Activated CD4-positive, alpha-beta T cell treated with anti-CD3 and anti-CD28 coated beads for 4 hours (primary cell): Measurements from ENCODE around the gene HAUS2.
"Not testable (repeated sequence)": the region's sequence is repeated elsewhere in the genome, so short reads cannot be mapped to it uniquely, and the experiment has no call there.

Source experiments
- DNase-seq, 2 donors: peaks; one replicate each; pipeline ENCODE4 v3.0.0-alpha.2; 2020

HAUS2 gene

DNA sequence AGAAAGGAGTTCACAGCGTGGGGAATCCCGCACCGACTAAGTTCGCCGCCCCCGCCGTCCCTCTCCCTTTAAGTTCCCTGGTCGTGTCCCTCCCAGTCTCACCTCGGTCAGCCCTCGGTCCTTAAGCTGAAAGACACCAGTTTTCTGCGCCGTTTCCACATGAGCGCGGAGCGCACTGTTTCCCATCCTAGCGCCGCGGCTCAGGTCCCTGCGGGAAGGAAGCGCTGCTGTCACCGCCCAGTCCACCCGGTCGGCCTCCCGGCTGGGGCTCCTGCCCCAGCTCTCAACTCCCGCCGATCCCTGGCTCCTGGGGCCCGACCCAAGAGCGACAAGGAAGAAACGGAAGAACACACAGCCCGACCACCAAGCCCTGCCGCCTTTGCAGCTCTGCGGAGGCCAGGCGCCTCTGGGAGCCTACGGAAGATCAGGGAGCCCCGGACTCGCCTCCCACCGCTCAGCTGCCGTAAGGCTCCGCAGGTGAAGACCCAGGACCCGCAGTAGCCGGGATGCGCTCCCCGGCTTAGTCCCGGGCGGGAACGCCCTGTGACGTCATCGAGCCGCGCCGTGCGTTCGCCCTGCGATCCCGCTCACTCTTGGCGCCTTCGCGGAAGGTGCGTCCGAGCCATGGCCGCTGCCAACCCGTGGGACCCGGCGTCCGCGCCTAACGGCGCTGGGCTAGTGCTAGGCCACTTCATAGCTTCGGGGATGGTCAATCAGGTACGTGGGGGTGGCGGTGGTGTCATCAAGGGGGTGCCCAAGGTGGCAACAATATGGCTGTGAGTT is at the start of gene HAUS2, which contains the start of gene LRRC57:
TSS of gene HAUS2 (plus strand) at position 590 of the 783 bp plus-strand sequence. CDS start at position 625, 35 bp downstream.
TSS of gene LRRC57 (minus strand) at position 545 of the 783 bp plus-strand sequence. CDS start at position 186, 359 bp downstream.
- DNase-seq, result peak; percentile 83 to 86

DNA sequence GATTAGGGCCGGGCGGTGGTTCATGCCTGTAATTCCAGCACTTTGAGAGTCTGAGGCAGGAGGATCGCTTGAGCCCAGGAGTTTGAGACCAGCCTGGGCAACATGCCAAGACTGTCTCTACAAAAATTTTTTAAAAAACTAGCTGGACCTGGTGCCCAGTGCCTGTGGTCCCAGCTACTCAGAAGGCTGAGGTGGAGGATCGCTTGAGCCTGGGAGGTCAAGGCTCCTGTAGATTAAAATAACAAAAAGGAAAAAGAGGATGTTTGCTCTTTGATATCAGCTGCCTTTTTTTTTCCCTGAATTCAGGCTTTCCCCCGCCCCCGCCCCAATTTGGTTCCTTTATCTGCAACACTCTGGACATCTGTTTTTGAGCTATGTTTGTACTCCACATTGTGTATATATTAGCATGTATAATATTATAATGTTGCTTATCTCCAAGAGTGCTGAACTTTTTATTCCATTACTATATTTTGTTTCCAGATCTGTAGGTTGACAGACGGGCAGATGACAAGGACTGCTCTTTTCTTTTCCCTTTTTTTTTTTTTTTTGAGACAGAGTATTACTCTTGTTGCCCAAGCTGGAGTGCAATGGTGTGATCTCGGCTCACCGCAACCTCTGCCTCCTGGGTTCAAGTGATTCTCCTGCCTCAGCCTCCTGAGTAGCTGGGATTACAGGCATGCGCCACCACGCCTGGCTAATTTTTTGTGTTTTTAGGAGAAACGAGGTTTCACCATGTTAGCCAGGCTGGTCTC is 48.6 kb upstream of the HAUS2 start:
- DNase-seq, result no peak

DNA sequence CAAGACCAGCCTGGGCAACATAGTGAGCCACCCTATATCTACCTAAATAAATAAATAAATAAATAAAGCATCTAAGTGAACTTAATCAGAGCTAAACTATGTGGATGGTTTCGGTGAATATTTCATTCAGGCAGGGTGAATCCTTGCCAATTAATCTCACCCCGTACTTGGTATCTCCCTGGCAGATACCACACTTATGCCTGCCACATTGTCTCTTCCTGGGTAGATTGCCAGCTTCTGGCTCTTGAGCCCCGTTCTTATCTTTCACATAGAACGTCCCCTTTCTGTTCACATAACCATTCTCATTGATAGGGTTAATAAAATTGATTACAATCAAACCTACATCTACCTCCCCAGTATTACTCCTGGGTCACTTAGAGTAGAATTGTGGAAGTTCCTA is 46.2 kb upstream of the HAUS2 start:
- no peak for DNase-seq

DNA sequence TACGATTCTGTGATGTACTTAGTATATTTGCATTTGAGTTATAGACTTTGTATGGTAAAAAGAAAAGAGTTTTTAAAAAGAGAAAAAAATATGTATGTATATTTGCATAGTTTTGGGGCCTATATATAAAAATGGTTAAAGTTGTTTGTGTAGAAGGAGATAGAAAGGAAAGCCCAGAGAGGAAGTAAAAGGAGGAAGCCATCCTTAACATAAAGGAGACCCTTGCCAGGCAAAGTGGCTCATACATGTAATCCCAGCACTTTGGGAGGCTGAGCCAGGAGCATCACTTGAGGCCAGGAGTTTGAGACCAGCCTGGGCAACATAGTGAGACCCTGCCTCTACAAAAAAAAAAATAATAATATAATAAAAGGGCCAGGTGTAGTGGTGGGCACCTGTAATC is 44.8 kb upstream of the HAUS2 start:
- DNase-seq, result no peak

DNA sequence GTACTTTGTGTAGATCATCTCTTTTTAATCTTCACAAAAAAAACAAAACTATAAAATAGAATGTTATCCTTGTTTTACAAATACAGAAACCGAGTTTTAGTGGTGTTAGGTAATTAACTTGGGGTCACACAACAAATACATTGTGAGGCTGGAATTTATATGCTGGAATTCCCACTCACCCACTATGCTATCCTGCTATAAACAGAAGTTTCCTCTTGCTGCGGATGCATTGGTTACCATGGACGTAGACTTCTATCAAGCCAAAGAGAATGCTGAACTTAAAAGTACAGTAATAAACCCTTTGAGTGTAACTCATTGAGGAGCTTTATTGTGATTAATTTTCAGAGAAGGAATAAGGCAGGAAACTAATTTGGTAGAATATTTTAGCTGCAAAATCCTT is 44.0 kb upstream of the HAUS2 start:
- DNase-seq, result no peak

DNA sequence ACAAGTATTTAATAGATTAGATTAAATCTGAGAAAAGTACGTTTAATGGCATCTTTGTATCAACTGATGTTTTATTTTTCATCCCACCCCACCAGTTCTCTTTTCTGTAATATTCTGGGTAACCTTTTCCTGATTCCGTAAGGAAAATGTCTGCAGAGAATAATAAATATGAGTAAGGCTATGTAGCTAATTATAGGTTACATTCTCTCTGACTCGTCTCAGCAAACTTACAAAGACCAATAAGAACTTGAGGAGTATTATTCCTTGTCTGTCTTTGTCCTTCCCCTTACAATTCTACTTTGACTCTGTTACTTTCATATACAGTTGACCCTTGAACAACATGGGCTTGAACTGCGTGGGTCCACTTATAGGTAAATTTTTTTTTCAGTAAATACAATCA is 41.1 kb upstream of the HAUS2 start:
- no peak for DNase-seq

DNA sequence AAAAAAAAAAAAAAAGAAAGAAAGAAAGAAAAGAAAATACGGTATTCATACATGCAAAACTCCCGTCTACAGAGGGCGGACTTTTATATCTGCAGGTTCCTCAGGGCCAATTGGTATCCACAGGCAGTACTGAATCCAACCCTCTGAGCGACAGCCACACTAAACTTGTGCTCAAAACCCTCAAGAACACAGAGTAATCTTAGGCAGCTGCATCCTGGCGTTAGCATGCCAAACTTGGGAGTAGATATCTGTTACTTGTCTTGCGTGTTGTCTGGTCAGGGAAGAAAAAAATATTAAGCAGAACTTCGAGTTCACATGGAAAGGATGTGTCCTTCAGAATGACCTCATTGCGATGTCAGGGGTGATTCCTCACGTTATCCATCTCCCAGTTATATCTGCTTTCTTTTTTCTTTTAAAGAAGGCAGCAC is 40.4 kb upstream of the HAUS2 start:
- no peak for DNase-seq

DNA sequence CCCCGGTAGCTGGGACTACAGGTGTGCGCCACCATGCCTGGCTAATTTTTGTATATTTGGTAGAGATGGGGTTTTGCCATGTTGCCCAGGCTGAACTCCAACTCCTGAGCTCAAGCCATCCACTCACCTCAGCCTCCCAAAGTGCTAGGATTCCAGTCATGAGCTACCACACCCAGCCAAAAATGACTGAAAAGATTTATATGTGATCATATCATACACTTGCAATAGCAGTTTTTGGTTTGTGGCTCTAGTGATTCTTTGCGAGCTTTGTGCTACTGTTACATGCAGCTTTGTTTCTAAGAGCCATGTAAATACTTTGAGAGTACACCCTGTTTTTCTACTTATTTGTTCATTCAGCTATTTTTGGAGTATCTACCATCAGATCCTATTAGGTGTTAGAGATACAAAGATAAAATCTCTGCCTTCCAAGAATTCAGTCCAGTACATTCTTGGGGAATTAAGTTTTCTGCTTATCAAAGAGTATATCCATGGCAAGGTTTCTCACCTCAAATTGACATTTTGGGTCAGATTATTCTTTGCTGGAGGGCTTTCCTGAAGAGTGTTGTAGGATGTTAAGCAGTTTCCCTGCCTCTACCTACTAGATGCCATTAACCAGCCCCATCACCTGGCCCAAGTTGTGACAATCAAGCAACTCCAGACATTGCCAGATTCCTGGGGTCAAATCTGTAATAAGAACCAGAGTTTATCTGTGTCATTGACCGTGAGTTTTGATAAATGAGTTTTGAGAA is 38.2 kb upstream of the HAUS2 start:
- DNase-seq, result no peak

DNA sequence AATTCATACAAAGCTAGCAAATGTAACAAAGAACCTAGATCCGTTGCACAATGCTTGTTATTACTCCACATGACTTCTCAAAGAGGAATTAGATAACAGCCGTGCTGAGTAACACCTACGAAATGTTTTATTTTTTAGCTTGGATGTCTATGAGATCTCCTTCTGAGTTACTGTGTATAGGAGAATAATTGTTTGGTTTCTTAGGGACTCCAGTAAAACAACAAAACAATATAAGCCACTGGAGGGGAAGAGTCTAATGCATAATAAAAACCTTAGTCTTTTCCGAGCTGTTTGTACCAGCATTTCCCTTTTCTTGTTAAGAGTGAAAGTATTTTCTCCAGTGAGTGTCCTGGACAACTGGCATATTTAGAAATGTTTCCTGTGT is 37.6 kb upstream of the HAUS2 start:
- DNase-seq, result no peak

DNA sequence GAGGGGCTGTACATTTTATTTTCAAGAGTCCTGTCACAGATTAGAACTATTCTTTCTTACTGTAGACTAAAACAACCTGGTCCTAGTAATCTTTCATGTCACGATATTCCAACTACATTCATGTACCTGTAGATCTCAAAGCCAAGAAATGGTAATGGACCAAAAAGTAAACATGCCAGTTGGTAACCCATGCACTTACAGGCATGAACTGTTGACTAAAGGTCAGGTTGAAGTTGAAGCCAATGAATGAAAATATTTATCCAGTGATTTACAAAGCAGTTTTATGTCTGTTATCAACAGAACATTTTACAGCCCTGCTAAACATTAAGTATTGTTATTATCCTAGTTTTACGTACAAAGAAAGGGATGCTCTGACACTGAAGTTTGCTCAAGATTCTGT is 25.3 kb upstream of the HAUS2 start:
- no peak for DNase-seq

DNA sequence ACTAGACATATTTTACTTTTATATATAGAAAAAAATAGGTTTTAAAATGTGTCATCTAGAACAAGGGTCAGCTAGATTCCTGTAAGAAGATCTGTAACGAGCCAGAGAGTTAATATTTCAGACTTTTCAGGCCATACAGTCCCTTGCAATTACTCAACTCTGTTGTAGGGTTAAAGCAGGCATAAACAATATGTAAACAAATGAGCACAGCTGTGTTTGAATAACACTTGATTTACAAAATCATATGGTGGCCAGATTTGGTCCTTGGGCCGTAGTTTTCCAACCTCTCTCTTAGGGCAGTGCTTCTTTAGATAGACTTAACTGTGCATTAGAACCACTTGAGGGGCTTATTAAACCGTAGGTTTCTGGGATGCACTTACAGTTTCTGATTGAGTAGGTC is 19.7 kb upstream of the HAUS2 start:
- no peak for DNase-seq

DNA sequence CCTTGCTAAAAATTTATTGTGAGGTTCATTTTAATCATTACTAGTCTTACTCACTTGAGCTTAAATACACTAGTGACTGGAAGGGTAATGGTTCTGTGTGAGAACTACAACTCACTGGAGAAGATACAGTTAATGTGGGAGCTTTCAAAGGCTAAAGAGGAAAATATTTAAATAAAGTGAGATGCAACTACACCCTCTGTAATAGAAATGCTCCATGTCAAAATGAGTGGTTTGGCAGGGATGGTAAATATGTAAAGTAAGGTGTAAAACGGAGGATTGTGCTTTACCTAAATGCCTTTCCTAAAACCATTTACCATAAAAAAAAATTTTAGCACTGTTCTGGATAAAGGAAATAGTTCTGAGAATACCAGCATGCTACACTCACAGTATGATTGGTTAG is 15.4 kb upstream of the HAUS2 start:
- DNase-seq, result no peak

DNA sequence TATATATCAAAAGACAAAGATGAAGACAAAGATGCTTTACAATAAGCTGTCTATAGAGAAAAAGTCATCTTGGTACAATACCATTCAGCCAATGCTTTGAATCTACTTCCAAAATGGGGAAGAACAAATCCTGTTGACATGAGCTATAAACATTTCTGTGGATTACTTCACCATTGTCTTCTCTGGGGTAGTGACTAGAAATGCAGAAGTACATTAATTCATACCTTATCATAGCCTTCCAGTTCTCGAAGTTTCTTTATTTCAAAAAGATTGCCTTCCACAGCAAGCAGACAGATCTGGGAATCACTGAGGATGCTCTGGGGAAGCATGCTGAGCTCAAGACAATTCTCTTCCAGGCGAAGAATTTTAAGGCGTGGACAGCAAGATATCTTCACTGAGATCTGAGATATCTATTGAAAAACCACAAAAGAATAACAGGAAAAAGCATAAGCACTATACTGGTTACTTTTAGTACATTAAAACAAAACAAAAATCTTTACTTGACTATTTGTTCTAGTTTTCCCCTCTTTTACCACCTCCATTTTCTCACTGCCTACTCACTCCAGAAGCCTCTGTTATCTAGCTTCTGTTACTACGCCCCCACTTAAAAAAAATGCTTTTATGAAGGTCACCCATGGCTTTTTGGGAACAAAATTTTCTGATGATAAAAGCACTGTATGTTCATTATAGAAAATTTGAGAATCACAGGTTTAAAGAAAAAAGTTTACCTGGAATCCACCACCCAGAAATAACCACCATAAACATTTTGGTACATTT is 3.6 kb upstream of the HAUS2 start:
- DNase-seq, result no peak

DNA sequence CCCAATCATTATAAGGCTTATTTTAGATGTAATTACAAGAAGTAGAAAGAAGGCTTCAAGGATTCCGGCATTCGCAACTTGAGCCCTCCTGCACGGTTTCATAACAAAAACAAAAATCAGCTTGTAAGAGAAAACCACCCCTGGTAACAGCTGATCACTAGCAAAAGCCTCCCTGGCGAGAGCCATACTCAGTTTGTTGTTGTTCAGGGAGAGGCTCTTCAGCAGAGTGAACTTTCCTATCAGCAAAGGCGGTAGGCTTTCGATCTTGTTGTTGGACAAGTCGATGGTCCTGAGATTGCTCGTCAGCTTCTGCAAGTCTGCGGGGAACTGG is 755 bp upstream of the HAUS2 start:
- no peak for DNase-seq

DNA sequence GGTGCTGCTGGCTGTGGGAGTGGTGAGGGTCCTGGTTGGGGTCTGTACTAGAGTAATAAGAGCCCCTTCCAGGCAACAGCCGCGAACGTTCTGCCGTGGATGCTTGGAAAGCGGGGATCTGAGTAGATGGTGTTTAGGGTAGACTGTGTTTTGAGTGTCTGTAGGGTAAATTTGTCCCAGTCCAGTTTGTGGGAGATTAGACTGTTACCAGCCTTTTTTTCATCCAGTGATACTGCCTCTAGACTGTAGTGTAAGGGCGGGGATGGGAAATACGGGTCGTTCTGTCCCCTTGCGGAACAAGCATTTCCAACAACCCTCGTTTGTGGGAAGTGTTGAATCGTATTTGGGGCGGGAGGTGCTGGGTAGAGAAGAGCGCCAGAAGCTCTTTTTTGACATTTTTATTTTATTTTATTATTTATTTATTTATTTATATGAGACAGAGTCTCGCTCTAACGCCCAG is 424 bp downstream of the HAUS2 start:
- no peak for DNase-seq

DNA sequence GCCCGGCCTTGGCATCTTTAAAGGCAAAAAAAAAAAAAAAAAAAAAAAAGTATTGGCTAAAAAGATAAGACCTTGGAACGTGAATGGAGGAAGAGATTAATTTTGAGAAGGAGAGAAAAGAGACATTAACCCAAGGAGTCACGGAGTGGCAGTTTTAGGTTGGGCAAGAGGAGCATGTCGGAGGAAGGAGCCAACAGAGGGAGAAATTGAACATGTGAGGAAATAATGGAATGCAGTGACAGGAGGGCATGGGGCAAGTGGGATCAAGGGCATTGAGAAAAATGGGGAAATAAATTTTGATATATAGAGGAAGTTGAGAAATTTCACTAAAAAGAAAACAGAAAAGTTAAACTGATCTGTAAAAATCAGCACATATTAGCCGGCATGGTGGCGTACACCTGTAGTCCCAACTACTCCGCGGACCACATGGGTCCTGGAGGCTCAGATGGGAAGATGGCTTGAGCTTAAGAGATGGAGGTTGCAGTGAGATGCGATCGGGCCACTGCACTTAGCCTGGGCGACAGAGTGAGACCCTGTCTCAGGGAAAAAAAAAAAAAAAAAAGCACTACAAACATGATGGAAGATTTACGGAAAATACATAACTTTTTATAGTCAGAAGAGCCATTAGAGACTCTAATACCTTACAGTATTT is 1.2 kb downstream of the HAUS2 start:
- no peak for DNase-seq

DNA sequence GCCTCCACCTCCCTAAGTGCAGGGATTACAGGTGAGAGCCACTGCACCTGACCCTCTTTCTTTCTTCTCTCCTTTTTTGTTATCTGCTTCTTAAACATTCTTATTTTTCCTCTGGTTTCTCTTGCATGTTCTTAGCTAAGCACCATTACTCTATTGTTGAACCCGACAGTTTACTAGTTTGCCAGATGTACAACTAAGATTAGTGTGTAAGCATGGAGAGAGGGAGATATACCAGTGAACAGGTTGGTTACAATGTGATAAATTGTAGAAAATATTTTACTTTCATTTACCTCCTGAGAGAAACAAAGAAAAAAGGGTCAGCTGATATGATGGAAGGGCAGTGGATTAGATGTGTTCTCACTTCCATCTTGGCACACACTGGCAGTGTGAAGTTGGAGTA is 4.9 kb downstream of the HAUS2 start:
- no peak for DNase-seq

DNA sequence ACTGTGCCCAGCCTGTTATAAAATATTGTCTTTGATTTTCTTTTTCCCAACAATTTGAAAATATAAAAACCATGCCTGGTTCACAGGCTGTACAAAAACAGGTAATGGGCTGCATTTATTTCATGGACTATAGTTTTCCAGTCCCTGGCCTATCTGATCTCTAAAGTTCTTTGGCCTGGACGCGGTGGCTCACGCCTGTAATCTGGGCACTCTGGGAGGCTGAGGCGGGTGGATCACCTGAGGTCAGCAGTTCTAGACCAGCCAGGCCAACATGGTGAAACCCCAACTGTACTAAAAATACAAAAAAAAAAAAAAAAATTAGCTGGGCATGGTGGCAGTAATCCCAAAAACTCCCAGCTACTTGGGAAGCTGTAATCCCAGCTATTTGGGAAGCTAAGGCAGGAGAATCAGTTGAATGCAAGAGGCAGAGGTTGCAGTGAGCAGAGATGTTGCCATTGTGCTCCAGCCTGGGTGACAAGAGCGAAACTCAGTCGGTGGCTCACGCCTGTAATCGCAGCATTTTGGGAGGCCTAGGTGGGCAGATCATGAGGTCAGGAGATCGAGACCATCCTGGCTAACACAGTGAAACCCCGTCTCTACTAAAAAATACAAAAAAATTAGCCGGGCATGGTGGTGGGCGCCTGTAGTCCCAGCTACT is 8.0 kb downstream of the HAUS2 start:
- DNase-seq, result not testable (repeated sequence)

DNA sequence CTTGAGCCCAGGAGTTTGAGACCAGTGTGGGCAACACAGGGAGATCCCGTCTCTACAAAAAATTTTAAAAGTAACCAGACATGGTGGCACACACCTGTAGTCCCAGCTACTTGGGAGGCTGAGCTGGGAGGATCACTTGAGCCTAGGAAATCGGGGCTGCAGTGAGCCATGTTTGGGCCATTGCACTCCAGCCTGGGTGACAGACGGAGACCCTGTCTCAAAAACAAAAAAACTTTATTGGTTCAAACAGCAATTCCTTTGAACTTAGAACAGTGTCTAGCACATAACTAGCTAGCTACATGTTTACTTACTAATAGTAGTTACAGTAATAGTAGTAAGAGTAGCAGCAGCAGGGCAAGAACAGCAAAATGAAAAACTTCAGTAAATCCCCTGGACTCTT is 10.1 kb downstream of the HAUS2 start:
- DNase-seq, result no peak

DNA sequence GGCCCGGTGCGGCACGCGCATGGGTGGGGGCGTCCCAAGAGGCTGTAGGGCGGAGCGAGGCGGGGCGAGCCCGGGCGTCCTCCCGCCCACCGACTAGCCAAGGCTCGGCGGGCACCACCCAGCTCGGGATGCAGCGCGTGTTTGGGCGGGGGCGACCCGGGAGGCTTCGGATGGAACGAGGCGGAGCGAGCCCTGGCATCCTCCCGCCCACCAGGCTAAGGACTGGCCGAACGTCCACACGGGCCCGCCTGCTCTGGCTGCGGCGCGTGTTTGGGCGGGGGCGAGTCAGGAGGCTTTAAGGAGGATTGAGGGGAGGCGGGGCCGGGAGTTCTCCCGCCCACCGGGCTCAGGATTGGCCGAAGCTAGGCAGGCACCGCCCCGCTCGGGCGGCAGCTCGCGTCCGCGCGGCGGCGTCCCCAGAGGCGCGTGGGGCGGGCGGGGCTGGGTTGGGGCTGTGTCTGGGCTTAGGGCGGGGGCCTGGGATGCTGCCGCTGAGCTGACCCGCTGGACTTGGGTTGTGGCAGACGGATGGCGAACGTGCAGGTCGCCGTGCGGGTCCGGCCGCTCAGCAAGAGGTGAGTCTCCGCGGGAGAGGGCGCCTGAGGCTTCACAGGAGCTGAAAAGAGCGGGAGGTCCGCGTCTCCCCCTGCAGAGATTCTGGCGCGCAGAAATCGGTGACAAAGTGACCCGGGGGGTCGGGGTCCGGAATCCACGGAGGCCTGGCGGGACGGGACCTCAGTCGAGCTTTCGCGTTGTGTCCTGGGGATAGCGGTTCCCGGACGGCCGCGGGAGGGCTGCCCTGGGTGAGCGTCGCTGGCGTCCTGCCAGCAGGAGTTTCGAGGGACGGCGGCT is 26.8 kb downstream of the HAUS2 start, which contains the start of gene STARD9:
TSS of gene STARD9 (plus strand) at position 419 of the 852 bp plus-strand sequence. CDS start at position 529, 110 bp downstream.
- peak; percentile 93 to 94 for DNase-seq
